ENCODE data around the gene HHAT.
"Not testable (repeated sequence)": the region's sequence is repeated elsewhere in the genome, so short reads cannot be mapped to it uniquely, and the experiment has no call there.

The HHAT gene

DNA sequence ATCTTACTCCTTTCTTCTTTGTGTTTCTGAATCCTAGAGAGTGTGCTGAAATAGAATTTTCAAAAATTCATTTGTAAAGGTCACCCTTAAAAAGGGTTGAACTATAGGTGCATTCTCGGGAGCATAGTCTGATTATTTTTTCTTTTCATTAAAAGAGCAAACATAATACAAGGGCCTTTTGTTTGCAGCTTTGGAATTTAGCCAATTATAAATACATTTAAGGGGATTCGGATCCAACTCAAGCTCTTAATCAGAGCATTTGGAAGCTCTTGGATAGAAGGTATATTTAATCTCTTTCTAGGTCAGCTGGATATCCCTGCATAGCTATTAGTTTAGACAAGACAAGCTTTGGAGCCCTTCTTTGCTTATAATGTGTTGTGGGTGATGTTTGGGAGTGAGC is 321.7 kb downstream of the HHAT start:
- Histone ChIP-seq H3K27ac (no peak overlapping the region), H3K4me3 (no peak overlapping the region)

DNA sequence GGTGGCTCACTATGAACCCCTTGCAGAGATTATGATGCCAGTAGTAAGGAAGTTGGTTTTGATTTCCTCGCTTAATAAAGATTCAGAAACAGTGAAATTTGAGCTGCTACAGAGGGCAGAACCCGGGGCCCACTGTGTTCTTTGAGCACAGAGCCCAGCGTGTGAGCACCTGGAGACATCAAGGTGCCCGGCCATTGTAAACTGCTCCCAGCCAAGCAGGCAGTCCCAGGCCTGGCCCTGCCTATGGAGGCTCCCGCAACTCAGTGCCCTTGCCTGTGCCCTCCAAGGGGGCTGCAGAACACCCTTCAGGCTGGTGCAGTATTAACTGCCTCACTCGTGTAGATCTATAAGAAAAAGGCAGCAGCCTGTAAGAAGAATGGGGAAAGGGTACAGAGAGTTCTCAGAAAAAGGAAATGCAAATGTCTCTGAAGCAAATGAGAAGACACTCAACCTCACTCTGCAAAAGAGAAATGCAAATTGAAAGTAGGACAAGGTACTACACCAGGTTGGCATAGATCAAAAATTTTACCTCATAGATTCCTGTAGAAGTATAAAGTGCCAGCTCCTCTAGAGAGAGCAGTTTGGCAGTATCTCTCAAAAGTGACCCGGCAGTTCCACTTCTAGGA is 323.7 kb downstream of the HHAT start:
- Histone ChIP-seq H3K4me3 (no peak overlapping the region), H3K27ac (no peak overlapping the region)

DNA sequence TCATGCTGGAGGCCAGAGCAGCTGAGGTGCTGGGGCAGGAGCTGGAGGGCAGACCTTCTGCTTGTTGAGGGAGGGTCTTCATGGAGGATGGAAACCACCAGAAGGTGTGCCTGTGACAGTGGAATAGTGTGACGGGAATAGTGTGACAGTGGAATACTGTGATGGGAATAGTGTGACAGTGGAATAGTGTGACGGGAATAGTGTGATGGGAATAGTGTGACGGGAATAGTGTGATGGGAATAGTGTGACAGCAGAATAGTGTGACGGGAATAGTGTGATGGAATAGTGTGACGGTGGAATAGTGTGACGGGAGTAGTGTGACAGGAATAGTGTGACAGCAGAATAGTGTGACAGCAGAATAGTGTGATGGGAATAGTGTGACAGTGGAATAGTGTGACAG is 325.1 kb downstream of the HHAT start:
- Histone ChIP-seq H3K4me3 (no peak overlapping the region), H3K27ac (no peak overlapping the region)

DNA sequence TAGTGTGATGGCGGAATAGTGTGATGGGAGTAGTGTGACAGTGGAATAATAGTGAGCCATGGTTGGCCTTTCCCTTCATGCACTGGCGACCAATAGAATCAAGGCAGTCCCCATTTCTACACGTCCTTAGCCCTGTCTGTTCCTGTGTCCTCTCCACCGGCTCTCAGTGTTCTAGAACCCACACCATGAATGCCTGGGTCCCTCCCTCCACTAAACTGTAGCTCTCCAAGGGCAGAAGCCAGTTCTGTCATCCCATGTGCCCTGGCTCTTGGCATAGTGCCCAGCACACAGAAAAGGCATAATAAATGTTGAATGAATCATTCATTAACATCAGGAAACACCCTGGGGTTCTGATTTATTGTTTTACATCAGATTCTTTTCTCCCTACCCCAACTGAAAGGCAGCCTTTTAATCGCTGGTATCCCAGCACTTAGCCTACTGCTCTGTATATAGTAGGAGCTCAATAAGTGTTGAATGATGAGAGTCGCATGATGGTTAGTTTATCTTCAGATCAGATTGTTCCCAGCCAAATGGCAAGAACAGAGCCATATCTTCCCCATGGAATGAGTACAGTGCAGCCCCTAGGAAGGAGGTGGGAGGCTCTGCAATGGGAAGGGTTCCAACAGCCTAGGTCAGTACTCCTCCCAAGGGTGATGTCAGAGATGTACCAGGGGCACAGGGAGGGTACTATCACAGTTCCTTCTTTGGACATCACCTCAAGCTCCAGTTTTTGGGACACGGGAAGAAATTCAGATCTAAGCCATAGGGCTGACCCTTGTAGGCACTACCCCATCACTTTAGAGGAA is 325.7 kb downstream of the HHAT start:
- Histone ChIP-seq H3K4me3 (no peak overlapping the region), H3K27ac (no peak overlapping the region)

DNA sequence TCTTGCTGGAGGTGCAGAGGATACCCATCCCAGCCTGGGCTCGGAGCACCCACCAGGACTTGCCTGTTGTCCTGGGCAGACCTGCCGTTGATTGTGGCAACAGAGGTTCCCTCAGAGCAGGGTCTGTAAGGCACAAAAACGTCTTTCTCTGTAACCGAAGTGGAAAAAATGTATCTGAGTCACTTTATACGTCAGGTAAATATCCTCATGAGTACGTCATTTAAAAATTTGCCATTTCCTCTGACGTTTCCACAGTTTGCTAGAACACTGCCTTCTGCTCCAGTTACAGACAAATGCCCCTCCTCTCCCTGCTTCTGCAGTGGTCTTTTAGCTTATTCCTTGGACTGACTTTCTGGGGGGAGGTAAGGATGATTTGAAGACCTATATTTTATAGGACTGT is 326.8 kb downstream of the HHAT start:
- no peak overlapping the region for H3K27ac ChIP-seq
- H3K4me3 ChIP-seq, result no peak overlapping the region

DNA sequence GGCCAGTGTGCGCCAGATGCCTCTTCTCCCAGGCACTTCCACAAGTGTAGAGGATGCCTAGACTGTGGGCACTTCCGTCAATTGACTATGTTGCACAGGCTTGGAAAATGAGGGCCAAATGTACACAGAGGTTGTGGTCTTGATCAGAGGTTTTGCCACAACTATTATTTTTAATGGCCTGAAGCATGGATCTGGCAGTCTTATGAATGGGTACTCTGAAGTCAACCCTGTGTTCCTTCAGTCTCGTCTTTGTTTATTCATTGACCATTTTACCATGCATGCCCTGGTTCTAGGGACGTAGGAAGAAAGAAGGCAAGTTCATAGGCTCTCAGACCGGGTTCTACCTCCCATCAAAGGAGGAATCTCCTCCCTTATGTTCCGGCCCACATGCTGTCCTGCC is 329.1 kb downstream of the HHAT start:
- Histone ChIP-seq H3K4me3 (no peak overlapping the region), H3K27ac (no peak overlapping the region)

DNA sequence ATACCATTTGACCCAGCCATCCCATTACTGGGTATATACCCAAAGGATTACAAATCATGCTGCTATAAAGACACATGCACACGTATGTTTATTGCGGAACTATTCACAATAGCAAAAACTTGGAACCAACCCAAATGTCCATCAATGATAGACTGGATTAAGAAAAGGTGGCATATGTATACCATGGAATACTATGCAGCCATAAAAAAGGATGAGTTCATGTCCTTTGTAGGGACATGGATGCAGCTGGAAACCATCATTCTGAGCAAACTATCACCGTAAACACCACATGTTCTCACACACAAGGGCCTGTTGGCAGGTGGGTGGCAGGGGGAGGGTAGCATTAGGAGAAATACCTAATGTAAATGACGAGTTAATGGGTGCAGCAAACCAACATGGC is 332.8 kb downstream of the HHAT start:
- H3K27ac ChIP-seq, H3K4me3 ChIP-seq: not testable (repeated sequence)

DNA sequence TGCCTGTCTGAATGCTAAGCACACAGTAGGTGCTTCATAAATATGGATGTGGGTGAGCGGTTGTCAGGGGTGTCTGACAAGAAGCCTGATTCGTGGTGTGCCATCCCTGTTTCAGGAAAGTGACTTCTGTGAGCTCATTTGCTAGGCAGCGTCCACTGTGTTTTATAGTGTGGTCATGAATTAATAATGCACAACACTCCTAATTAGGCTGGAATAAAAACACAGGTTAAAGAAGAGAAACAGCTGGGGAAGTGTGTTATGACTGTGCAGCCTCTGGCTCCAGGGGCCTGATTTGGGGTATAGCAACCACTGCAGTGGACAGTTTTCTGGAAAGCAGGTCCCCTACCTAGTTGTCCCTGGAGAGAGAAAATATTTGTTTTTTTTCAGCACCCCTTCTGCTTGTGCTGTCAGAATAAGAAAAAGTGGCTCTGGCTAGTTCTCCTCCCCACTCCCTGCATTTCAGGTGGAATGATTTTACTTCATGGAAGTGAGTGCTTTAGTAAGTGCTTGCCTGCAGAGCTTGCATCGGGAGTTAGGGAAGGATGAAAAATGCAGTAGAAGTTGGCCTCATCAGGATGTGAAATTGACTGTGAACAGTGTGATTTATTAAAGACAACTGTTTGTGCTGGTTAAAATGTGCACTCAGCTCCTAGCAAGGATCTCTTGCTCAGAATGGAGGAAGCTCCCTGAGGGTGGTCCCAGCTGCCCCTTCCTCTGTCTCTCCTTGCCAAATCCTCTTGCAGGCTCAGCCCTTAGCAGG is 333.8 kb downstream of the HHAT start:
- H3K4me3 ChIP-seq, result no peak overlapping the region

DNA sequence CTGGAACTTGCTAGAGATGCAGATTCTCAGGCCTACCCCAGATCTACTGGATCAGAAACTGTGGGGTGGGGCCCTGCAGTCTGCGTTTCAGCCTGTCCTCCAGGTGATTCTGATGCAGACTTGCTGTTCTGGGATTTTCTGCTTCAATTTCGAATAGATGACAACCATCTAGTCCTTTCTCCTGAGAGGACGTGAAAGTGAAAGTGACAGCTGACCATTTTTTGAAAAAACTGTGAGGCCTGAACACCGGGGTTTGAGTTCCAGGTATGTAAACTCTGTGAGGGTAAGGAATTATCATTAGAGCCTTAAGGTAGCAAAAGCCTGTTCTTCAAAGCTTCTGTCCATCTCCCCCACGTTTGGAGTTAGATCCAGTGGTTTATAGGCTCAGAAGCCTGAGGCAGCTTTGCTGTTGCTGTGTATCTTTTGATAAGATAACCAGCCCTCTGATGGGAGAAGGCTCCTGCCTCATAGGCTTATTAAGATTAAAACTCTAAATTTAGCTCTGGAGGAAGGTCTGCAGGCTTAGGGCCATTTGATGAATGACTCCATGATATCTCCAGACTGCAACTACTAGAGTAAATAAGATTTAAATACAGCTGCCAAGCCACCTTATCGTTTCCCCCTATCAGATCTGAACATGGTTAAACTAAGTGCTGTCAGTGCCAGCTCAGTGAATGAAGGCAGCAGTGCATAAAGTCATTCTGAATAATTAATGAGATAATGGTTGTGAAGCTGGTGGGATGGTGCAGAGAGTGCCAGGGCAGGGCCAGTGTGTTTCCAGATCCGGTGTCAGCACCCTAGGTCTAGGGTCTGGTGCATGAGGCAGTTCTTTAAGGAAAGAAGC is 335.2 kb downstream of the HHAT start:
- Histone ChIP-seq H3K4me3 (no peak overlapping the region), H3K27ac (no peak overlapping the region)

More for the DNA sequence above, 333.8 kb downstream of the HHAT start:
- H3K27ac ChIP-seq, result no peak overlapping the region

DNA sequence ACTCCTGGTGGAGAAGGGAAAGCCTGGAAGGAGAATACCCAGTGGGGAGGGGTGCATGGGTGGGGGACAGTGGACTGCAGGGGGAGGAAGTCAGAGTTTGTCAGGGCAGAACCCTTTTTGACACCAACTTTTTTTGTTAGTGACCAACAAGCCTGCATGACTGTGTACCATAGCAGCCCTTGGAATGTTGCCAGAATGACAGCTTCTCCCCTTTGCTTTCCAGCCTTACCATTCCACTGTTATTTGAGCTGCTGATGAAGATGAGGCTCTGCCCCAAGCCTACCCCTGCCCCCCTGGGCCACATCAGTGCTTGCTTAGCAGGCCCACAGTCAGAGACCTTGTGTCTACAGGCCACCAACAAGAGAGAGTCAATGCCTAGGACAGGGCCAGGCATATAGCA is 341.2 kb downstream of the HHAT start:
- Histone ChIP-seq H3K4me3 (no peak overlapping the region), H3K27ac (no peak overlapping the region)

DNA sequence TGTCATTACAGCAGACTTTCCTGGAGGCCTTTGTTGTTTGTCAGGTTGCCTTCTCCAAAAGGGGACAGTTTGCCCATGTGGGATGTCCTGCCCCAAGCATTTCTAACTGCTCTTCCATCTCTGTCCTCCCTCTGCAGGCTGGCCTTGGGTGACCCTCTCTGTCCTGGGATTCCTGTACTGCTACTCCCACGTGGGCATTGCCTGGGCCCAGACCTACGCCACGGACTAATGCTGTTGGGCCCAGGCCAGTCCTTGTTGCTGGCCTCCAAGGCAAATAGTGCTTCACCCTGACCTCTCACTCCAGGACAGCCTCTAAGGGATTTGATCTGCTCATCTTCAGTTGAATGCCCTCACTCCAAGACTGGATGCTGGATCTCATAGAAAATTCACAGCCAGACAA is 345.4 kb downstream of the HHAT start:
- H3K4me3 ChIP-seq, result no peak overlapping the region
- H3K27ac ChIP-seq, result no peak overlapping the region

DNA sequence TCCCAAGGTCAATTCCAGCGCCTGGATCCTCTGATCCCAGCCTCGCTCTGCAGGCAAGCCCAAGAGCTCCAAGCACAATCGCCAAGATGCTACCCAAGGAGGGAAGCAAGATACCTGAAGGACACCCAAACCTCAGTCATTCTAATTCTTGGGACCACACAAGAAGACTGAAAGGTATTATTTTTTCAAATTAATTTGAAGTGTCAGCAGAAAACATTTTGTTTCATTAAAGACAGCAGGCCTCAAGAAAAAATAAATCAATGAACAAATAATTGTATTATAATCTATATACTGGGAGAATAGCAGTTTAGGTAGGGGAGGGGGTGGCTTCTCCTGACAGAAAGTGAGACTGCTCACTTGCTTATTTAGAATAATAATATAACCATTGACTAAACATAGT is 347.8 kb downstream of the HHAT start:
- Histone ChIP-seq H3K4me3 (no peak overlapping the region), H3K27ac (no peak overlapping the region)

DNA sequence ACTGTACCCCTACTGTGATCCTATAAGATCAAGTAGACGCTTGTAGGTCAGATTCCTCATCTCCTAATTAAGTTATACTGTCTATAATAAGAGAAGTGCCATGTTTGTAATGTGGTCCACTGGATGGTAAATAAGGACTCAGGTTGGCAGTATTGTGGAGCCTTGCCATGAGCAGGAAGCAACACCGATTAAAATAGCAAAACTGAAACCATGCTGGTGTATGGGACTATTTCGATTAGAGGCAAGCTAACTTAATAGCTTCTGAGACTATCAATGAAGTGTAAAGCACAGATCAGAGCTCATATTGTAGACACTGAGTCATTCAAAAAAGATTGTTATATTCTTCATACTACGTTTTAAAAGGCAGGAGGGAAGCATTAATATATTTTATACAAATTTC is 348.8 kb downstream of the HHAT start:
- H3K4me3 ChIP-seq, result no peak overlapping the region
- H3K27ac ChIP-seq, result no peak overlapping the region

DNA sequence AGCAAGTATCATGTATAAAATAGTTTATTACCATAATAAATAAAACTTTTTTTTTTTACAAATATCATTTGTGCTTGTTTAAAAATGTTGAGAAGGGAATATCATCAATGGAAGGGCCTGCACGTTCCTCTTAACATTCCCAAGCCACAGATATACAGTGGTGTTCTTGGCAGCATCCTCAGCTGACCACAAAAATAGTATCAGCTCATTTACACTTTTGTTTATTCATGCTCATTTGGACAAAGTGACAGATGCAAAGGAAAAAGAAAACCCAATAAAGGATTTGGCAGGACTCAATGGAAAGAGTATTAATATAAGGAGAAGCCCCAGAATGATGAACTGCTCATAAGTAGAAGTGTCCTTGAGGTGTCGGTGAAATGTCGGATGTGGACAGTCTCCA is 349.6 kb downstream of the HHAT start:
- Histone ChIP-seq H3K27ac (no peak overlapping the region), H3K4me3 (no peak overlapping the region)

DNA sequence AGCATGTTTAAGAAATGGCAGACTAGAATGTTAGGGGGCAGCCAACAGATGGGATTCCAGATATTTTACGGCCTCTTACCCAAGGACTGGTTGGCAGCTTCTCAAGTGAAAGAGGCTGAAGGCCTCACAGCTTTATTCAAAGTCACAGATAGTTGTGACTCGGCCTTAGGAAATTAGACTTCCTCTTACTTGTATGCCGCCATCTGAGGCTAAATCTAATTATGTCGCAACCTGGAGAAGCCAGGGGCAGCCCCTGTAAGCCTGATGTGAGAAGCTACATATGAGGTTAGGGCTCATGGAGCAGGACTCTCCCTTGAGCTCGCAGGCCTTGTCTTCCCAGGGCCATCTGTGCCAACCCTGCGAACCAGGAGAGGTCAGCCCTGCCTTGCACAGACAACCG is 352.5 kb downstream of the HHAT start:
- Histone ChIP-seq H3K4me3 (no peak overlapping the region), H3K27ac (no peak overlapping the region)

DNA sequence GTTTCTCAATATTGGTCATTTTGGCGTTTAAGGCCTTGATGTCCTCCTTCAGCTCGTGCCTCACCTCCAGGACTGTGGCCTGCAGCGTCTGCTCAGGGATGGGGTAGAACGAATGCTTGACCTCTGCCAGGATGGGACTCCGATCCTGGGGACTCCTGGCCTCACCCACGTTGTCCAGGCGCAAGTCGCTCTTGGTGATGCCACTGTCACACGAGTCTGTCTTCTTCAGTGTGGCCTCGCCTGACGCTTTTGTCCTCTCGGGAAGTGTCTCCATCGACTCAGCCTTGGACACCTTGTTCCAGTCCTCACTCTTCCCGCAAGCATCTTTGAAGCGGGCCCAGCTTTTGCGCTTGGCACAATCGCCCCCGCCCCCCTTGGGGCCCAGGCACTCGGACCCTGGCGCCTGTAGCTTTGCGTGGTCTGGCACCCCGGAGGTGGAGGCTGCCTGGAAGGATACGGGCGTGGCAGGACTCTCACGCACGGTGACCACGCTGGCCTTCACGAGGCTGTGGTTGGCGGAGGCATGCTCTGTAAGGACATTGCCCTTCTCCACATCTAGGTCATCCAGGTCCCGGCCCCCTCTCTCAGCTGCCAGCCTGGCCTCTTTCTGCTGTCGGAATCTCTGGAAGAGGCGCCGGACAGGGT is 354.8 kb downstream of the HHAT start:
- Histone ChIP-seq H3K4me3 (no peak overlapping the region), H3K27ac (no peak overlapping the region)

DNA sequence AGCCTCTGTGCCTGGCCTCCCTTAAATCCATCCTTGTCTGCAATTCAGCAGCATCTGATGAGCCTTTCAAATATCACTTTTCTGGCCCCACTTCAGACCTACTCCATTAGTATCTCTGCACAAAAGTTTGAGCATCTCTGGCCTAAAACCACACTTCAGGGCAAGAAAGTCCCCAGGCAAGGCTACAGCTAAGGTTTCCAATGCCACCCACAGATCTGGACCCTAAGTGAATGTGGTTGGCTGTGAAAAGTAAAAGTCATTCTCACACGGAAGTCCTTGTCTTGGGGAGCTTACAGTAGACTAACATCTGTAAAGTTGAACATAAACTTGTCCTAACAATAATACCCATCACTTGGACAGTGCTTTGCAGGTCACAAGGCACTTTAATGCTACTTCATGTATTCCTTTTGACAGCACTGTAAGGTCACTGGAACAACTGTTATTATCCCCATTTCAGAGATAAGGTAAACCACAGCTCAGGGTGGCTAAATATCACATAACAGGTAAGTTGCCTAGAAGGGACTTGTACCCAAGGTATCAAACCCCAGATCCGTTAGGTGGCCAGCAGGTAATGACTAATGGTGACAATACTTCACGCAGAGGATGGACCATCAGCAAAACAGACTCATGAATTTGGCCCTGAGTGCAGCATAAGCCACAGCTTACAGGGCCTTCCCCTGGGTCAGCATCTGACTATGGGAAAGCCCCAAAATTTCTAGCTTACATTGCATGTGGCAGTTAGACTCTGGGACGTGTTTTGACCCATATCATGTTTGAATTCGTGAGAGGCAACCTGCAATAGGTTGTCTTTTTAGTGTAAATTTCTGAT is 356.0 kb downstream of the HHAT start:
- Histone ChIP-seq H3K4me3 (no peak overlapping the region), H3K27ac (no peak overlapping the region)

DNA sequence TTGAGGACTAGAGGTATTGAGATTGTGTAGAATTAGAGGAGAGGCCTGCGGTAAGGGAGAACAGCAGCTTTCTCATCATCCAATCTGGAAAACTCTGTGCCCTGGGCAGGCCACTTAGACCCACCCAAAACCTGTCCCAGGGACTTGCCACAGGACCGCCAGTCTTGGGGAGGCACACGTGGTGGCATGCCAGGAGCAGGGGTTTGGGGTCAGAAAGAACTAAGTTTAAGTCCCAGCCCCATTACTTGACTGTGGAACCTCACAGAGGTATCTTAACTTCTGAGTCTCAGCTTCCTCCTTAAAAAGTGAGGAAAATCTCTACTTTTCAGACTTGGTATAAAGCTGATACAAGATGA is 356.6 kb downstream of the HHAT start:
- H3K27ac ChIP-seq, result no peak overlapping the region
- H3K4me3 ChIP-seq, result no peak overlapping the region

DNA sequence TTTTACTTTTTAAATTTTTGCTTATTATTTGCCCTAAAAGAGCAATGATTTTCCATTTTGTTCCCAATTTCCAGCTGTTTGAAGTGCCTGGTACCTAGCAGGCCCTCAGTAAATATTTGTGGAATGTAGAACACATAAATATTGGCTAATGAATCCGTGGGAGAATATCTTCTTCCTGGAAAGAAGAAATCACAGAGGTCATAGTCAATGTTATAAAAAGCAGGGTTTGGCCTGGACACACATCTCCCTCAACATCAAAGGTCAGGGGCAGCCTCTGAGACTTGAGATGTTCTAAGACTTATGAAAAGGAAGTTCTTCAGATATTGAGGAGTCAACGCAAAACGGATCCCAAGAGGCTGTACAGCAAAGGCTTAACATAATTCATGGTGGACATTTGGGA is 358.1 kb downstream of the HHAT start:
- Histone ChIP-seq H3K27ac (no peak overlapping the region), H3K4me3 (no peak overlapping the region)

Measured in skin epidermis (tissue), 12 donors.